ENCODE results near the gene FRAS1.
"Not testable (repeated sequence)": the region's sequence is repeated elsewhere in the genome, so short reads cannot be mapped to it uniquely, and the experiment has no call there.

FRAS1 gene

GRCh38 chr4:78237360-78237759, 180.2 kb downstream of the FRAS1 start:
- TF ChIP-seq, protein P1, sequence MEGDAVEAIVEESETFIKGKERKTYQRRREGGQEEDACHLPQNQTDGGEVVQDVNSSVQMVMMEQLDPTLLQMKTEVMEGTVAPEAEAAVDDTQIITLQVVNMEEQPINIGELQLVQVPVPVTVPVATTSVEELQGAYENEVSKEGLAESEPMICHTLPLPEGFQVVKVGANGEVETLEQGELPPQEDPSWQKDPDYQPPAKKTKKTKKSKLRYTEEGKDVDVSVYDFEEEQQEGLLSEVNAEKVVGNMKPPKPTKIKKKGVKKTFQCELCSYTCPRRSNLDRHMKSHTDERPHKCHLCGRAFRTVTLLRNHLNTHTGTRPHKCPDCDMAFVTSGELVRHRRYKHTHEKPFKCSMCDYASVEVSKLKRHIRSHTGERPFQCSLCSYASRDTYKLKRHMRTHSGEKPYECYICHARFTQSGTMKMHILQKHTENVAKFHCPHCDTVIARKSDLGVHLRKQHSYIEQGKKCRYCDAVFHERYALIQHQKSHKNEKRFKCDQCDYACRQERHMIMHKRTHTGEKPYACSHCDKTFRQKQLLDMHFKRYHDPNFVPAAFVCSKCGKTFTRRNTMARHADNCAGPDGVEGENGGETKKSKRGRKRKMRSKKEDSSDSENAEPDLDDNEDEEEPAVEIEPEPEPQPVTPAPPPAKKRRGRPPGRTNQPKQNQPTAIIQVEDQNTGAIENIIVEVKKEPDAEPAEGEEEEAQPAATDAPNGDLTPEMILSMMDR (IDR thresholded peaks at IDR 0.05; ENCODE audit: borderline replicate concordance, control extremely low read depth, extremely low read depth, insufficient read depth, missing control alignments), result no peak
- no peak for DNase-seq (ENCODE audit: low spot score)
- in situ Hi-C loops (cut with MboI; ENCODE audit: low sequenced_read_pairs, unreplicated experiment), result no loop called here

DNA sequence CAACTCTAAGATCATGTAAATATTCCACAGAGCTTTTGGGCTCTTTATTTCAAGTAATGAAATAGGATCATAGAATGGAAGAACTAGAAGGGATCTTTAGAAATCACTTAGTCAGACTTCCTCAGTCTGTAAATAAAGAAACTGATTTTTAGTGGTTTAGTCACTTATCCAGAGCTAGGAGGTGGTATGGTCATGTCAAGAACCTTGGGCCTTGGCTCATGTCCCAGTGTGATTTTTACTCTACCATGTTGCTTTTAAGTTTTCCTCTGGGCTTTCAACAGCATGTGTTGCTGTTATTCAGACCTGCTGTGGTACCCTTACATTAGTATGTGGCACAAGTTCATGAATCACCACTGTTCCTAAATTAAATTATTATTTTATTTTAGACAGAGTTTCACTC, 184.9 kb downstream of the FRAS1 start:
- DNase-seq (ENCODE audit: low spot score), result no peak
- in situ Hi-C loops (cut with MboI; ENCODE audit: low sequenced_read_pairs, unreplicated experiment), result no loop called here
- TF ChIP-seq, protein P1 (IDR thresholded peaks at IDR 0.05; ENCODE audit: borderline replicate concordance, control extremely low read depth, extremely low read depth, insufficient read depth, missing control alignments), result no peak

DNA sequence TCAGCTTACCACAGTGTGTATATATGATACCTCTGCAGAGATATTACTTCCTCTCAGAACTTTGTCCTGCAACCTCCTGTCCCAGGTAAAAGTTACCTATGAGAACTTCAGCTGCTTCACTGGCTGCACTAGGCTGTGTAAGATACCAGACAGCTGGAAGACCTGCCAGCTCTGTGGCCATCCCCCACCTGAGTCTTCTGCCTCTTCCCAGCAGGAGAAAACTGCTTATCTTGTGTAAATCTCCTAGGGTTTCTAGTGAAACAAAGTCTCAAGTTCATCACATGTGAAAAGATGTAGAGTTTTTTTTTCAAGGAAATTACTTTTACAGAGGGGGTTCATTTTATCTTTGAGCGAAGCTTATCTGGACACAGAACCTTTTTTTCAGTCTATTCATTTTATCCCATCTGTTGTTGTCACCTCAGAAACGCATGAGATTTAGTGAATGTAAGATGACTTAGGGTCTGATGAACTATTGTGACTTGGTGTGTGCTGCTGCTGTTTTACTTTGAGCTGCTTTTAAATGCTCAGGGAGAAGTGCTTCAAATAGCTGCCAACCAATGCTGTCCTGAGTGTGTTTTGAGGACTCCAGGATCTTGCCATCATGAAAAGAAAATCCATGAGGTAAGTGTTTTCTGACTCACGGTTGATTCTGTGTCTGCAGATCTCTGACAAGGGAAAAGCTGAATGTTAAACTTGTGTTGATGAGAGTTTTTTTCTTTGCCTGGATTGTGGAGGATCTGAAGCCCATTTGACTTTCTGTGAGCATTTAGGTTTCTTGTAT, 187.8 kb downstream of the FRAS1 start:
- no peak for DNase-seq (ENCODE audit: low spot score)
- TF ChIP-seq, protein P1 (IDR thresholded peaks at IDR 0.05; ENCODE audit: borderline replicate concordance, control extremely low read depth, extremely low read depth, insufficient read depth, missing control alignments), result no peak
- in situ Hi-C loops (cut with MboI; ENCODE audit: low sequenced_read_pairs, unreplicated experiment), result no loop called here

GRCh38 chr4:78247536-78248285, 190.6 kb downstream of the FRAS1 start:
- TF ChIP-seq, protein P1 (IDR thresholded peaks at IDR 0.05; ENCODE audit: borderline replicate concordance, control extremely low read depth, extremely low read depth, insufficient read depth, missing control alignments), result no peak
- in situ Hi-C loops (cut with MboI; ENCODE audit: low sequenced_read_pairs, unreplicated experiment), result no loop called here
- DNase-seq (ENCODE audit: low spot score), result no peak

DNA sequence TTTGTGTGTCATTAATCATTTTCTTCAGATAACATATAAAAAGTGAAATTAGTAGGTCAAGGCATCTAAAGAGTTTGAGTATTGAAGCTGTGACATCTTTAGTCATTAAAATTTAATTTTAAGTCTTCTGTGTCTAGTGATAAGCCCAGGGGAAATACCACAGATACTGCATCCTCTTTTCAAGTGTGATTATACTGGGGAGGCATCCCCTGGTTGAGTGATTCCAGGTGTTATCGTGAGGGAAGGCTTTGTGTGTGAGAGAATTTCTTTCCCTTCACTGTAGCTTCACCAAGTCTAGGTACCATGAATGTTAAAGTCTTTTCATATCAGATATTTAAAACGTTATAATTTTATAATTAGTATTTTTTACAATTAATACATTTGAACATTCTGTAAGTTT, 193.4 kb downstream of the FRAS1 start:
- DNase-seq (ENCODE audit: low spot score), result no peak

DNA sequence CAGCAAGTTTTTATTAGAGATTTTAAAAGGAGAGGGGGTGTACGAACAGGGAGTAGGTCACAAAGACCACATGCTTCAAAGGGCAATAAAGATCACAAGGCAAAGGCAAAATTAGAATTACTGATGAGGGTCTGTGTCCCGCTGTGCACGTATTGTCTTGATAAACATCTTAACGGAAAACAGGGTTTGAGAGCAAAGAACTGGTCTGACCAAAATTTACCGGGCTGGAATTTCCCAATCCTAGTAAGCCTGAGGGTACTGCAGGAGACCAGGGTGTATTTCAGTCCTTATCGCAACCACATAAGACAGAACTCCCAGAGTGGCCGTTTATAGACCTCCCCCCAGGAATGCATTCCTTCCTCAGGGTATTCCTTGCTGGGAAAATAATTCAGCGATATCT, 195.7 kb downstream of the FRAS1 start:
- in situ Hi-C loops (cut with MboI; ENCODE audit: low sequenced_read_pairs, unreplicated experiment); DNase-seq (ENCODE audit: low spot score): not testable (repeated sequence)

More for the DNA sequence above, 193.4 kb downstream of the FRAS1 start:
- in situ Hi-C loops (cut with MboI; ENCODE audit: low sequenced_read_pairs, unreplicated experiment), result no loop called here
- TF ChIP-seq, protein P1 (IDR thresholded peaks at IDR 0.05; ENCODE audit: borderline replicate concordance, control extremely low read depth, extremely low read depth, insufficient read depth, missing control alignments), result no peak

- DNase-seq (ENCODE audit: low spot score), result no peak
- in situ Hi-C loops (cut with MboI; ENCODE audit: low sequenced_read_pairs, unreplicated experiment), result no loop called here
- TF ChIP-seq, protein P1 (IDR thresholded peaks at IDR 0.05; ENCODE audit: borderline replicate concordance, control extremely low read depth, extremely low read depth, insufficient read depth, missing control alignments), result no peak
Measured at GRCh38 chr4:78254893-78255292, 197.8 kb downstream of the FRAS1 start.

Measured in GM13976 (cell line).